Upper lobe of right lung (tissue), 1 donor: ENCODE results near the gene DMTF1. TPM values are rescaled to one million over a fixed set of nuclear protein-coding genes. Genes with fewer than 3 reads are reported as not detected.

Experiments
- ATAC-seq: fragments of 200-7000 bp; cut with Tn5 transposase; one replicate; pipeline ENCODE4 v1.9.1; 2020; ENCODE audit warnings: mild to moderate bottlenecking, moderate library complexity
- DNase-seq: peaks from one replicate; pipeline ENCODE4 v3.0.0-alpha.2; 2020
- H3K27ac ChIP-seq: fragments of 200-600 bp; one replicate; pipeline ENCODE4 v1.8.0; 2022
- H3K27me3 ChIP-seq: fragments of 200-600 bp; one replicate; pipeline ENCODE4 v1.8.0; 2022; ENCODE audit warnings: mild to moderate bottlenecking
- H3K36me3 ChIP-seq: fragments of 200-600 bp; one replicate; pipeline ENCODE4 v1.8.0; 2022
- H3K4me1 ChIP-seq: fragments of 200-600 bp; one replicate; pipeline ENCODE4 v1.8.0; 2022
- H3K4me3 ChIP-seq: fragments of 200-600 bp; one replicate; pipeline ENCODE4 v1.8.0; 2022; ENCODE audit warnings: mild to moderate bottlenecking
- H3K9me3 ChIP-seq: fragments of 200-600 bp; one replicate; pipeline ENCODE4 v1.8.0; 2022
- CTCF ChIP-seq: fragments of 200-600 bp; IDR thresholded peaks from one replicate; pipeline ENCODE4 v1.8.0; 2022; ENCODE audit warnings: antibody characterized with exemption
- intact Hi-C: fragments of 100-400 bp; cut with DNase I; formaldehyde crosslinking; loops from one replicate; pipeline ENCODE4 v1.11.0; 2022
- long read RNA-seq: library from polyadenylated mRNA; unstranded; transcript quantifications from one replicate; pipeline ENCODE4 v2.0.0, GENCODE V29; 2021
- total RNA-seq: library from RNA; stranded (reverse); fragmentation: NEBNext Ultra II Directional; extraction: Animal tissue kit (Norgen Biotek cat#: 25700); gene quantifications from one replicate; pipeline ENCODE4 v1.2.1, GENCODE V29; 2021
- donor health status: DM: no; HTN: yes; CAD: no; lungs with severe emphysema.

Gene DMTF1
- total RNA-seq = 82.8 TPM
- long read RNA-seq, transcript DMTF1-201 (18 exons, 3,801 nt) = major isoform, 8 of 33 reads
- long read RNA-seq, partial matches to known transcripts = 5 of 33 reads
- long read RNA-seq, other reads (novel, unspliced or antisense) = 17 of 33 reads

- peak; percentile 97 for ATAC-seq
- no peak for TF ChIP-seq CTCF
- intact Hi-C loops = no loop called here
Observed at GRCh38 chr7:87152112-87152896, at the start of gene DMTF1. Gene DMTF1 (plus strand): TSS chr7:87152453. CDS start chr7:87164942, 12,489 bp downstream.

GRCh38 chr7:87105401-87105800 is 46.9 kb upstream of the DMTF1 start:
- Histone ChIP-seq H3K4me3 (no peak overlapping the region), H3K9me3 (no peaks in the 10 kb centered on the region), H3K36me3 (no peaks in the 10 kb centered on the region), H3K27me3 (no peaks in the 10 kb centered on the region), H3K4me1 (no peaks in the 10 kb centered on the region), H3K27ac (no peak overlapping the region)
- ATAC-seq (no peak), DNase-seq (no peak)
- TF ChIP-seq CTCF = no peak
- intact Hi-C loops = no loop called here

More at GRCh38 chr7:87152112-87152896, at the start of gene DMTF1:
- peak within 1 kb of the TSS; percentile 77 for H3K4me3 ChIP-seq
- H3K27ac ChIP-seq = peak within 1 kb of the TSS; percentile 97
- H3K27me3 ChIP-seq = no peaks in the 10 kb centered on the region
- H3K36me3 ChIP-seq = no peaks in the 10 kb centered on the region
- peak; percentile 98 for DNase-seq
- H3K9me3 ChIP-seq = no peaks in the 10 kb centered on the region
- H3K4me1 ChIP-seq = peaks cover 41% of the 10 kb centered on the region

- no peak overlapping the region for H3K4me3 ChIP-seq
- intact Hi-C loops = no loop called here
- no peaks in the 10 kb centered on the region for H3K9me3 ChIP-seq
- H3K4me1 ChIP-seq = no peaks in the 10 kb centered on the region
- H3K27me3 ChIP-seq = no peaks in the 10 kb centered on the region
- TF ChIP-seq CTCF = no peak
- no peak for ATAC-seq
- H3K36me3 ChIP-seq = no peaks in the 10 kb centered on the region
- DNase-seq = no peak
- no peak overlapping the region for H3K27ac ChIP-seq
Observed at GRCh38 chr7:87106974-87107612, 45.2 kb upstream of the DMTF1 start.

GRCh38 chr7:87107949-87108776 is 44.1 kb upstream of the DMTF1 start:
- no peak for ATAC-seq
- no peak overlapping the region for H3K27ac ChIP-seq
- DNase-seq = no peak
- no peaks in the 10 kb centered on the region for H3K4me1 ChIP-seq
- H3K4me3 ChIP-seq = no peak overlapping the region
- intact Hi-C loops = no loop called here
- H3K9me3 ChIP-seq = no peaks in the 10 kb centered on the region
- H3K36me3 ChIP-seq = no peaks in the 10 kb centered on the region
- H3K27me3 ChIP-seq = no peaks in the 10 kb centered on the region
- no peak for TF ChIP-seq CTCF

- DNase-seq = no peak
- H3K27me3 ChIP-seq = no peaks in the 10 kb centered on the region
- no peaks in the 10 kb centered on the region for H3K4me1 ChIP-seq
- no peak overlapping the region for H3K4me3 ChIP-seq
- no peak for ATAC-seq
- no peak overlapping the region for H3K27ac ChIP-seq
- no peak for TF ChIP-seq CTCF
- H3K36me3 ChIP-seq = no peaks in the 10 kb centered on the region
- H3K9me3 ChIP-seq = no peaks in the 10 kb centered on the region
- intact Hi-C loops = no loop called here
Observed at GRCh38 chr7:87110778-87111177, 41.5 kb upstream of the DMTF1 start.
